HT1080 (cell line): ENCODE measurements around the gene GABRQ. TPM values are rescaled to one million over a fixed set of nuclear protein-coding genes. Genes with fewer than 3 reads are reported as not detected.
"Not testable (repeated sequence)": the region's sequence is repeated elsewhere in the genome, so short reads cannot be mapped to it uniquely, and the experiment has no call there.

ENCODE experiments used
- DNase-seq: peaks from one replicate; pipeline ENCODE4 v3.0.0-alpha.2; 2015; ENCODE audit warnings: low read depth
- total RNA-seq: library from RNA; depleted of rRNA; stranded (reverse); fragments of >200 nt; shearing (Covaris generic); gene quantifications from 2 replicates; pipeline ENCODE4 v1.2.3, GENCODE V29; 2014; rRNA removed

The GABRQ gene
- total RNA-seq, 1 experiment from 2014 or later, result not detected

DNA sequence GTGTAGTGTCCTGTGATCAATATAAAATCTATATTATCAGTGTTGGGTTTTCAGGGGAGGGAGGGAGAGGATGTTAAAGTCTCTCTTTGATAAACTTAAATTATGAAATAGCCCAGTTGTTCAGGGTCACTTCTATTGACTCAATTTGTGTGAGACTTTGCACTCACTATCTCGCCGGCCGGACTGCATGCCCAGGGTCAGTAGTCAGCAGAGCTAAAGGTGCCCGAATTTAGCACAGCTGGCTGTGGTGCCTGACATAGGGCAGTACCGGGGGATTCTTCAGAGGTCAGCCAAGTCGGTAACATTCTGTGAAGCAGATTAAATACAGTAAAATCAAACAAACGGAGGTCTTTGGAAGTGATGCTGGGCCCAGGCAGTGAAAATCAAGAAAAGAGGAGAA, 19.2 kb downstream of the GABRQ start:
- no peak for DNase-seq

DNA sequence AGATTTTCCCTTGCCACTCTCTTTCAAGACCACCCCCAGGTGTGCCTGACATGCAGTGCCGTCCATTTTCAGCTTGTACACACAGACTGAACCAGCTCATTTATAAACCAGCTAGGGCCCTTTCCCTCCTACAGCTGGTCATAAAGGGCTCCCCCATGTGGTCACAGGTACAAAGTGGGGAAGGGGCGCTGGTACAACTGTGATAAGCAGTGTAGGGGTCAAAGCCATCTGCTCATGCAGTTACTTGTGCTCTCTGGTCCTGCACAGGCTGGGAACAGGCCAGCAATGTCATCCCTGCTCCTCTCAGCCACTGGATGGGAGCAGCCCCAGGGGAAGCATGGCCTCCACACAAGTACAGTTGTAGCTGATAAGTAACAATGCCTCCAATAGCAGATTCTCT, 20.6 kb downstream of the GABRQ start:
- no peak for DNase-seq

DNA sequence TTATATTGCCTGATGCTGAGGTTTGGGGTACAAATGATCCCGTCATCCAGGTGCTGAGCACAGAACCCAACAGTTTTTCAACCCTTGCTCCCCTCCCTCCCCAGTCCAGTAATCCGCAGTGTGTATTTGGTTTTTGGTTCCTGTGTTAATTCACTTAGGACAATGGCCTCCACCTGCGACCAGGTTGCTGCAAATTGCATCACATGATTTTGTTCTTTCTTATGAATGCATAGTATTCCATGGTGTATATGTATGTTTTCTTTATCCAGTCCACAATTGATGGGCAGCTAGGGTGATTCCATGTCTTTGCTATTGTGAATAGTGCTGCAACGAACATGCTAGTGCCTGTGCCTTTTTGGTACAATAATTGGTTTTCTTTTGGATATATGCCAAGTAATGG, 25.4 kb downstream of the GABRQ start:
- DNase-seq, result no peak

DNA sequence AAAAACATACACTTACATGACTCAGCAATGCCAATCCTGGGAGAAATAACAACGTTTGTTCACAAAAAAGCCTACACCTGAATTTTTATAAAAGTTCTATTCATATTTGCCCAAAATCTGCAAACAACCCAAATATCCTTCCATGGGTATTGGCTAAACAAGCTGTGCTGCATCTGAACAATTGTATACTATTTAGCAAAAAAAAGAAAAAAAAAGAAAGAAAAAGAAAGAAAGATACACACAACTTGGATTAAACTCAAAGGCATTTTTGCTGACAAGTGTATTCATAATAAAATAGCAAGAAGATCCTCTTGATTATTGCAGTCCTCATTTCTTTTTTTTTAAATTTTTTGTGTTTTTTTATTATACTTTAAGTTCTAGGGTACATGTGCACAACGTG, 36.4 kb downstream of the GABRQ start:
- DNase-seq, result no peak

DNA sequence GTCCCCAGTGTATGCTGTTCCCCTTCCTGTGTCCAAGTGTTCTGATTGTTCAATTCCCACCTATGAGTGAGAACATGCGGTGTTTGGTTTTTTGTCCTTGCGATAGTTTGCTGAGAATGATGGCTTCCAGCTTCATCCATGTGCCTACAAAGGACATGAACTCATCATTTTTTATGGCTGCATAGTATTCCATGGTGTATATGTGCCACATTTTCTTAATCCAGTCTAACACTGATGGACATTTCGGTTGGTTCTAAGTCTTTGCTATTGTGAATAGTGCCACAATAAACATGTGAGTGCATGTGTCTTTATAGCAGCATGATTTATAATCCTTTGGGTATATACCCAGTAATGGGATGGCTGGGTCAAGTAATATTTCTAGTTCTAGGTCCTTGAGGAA, 37.0 kb downstream of the GABRQ start:
- DNase-seq, result not testable (repeated sequence)

DNA sequence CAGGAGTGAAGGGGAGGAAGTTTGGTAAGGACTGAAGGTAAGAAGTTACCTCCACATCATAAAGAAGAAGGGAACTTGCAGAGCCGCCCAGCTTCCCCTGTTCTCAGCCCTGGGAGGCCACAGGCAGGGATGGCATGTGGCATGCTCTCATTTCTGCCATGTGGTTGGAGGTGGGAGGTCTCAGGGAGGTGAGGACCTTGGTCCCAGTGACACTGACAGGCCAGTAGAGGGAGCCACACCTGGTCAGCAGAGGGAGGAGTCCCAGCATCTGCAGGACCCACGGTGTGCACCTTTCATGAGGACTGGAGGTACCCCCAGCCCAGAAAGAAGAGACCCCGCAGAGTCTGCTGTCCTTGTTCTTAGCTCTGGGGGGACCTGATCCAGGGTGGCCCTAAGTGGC, 43.3 kb downstream of the GABRQ start:
- not testable (repeated sequence) for DNase-seq

DNA sequence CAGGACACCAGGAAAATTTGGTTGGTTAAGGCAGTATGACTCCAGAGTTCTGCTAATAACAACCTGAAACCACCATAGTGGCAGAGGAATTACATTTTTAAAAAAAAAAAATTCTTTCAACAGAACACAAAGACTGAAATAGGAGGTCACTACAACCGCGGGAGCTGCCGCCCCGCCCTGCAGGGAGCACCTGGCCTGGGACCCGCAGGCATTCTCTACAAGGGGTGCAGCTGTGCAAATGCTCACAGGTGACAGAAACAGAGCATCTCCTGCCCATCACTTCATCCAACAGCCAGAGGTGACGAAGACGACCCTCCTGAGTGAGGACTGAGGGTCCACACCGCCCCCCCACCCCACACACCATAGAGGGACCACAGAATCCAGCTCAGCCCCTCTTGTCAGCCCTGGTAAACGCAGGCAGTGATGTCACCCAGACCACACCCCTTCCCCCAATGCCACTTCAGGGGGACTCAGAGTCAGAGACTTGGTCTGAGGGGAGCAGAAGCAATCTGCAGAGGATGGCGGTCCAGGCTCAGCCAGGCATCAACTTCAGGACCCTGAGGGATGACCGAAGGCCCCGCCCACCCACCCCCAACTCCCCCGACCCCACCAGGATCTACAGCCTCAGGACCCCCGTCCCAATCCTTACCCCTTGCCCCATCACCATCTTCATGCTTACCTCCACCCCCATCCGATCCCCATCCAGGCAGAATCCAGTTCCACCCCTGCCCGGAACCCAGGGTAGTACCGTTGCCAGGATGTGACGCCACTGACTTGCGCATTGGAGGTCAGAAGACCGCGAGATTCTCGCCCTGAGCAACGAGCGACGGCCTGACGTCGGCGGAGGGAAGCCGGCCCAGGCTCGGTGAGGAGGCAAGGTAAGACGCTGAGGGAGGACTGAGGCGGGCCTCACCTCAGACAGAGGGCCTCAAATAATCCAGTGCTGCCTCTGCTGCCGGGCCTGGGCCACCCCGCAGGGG, 60.5 kb downstream of the GABRQ start, which contains the start of gene MAGEA3:
Gene MAGEA3, plus strand, starts transcription at position 843 of the 980 bp plus-strand sequence. CDS start 2,039 bp downstream, outside the sequence.
- not testable (repeated sequence) for DNase-seq

DNA sequence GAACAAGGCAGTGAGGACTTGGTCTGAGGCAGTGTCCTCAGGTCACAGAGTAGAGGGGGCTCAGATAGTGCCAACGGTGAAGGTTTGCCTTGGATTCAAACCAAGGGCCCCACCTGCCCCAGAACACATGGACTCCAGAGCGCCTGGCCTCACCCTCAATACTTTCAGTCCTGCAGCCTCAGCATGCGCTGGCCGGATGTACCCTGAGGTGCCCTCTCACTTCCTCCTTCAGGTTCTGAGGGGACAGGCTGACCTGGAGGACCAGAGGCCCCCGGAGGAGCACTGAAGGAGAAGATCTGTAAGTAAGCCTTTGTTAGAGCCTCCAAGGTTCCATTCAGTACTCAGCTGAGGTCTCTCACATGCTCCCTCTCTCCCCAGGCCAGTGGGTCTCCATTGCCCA, 62.7 kb downstream of the GABRQ start:
- DNase-seq, result not testable (repeated sequence)

DNA sequence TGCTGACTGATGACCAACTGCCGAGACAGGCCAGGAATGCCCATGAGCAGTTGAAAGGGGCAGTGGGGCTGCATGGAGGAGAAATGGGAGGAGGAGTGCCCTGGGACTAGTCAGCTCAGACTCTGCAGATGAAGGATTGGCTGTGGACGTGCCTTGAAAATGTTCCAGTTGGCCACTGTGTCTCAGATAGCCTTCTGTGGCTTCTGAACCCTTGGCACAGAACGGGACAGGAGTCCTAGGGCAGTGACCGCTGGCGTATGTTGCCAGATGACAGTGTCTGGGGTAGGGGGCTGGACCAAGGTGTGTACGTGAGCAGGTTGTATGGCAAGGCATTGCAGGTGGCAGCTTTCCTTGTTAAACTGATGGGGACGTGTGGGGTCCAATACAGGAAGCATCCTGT, 68.8 kb downstream of the GABRQ start:
- DNase-seq, result not testable (repeated sequence)

Other genes with a start within 250 kb of the GABRQ start
- gene GABRA3, start 186.6 kb upstream of the GABRQ start, total RNA-seq, result 2.0 and 3.0 TPM in 2 replicates
- gene MAGEA3, start 60.9 kb downstream of the GABRQ start, total RNA-seq, result 216 and 247 TPM in 2 replicates
- gene CSAG2, start 71.4 kb downstream of the GABRQ start, total RNA-seq, result 2.9 and 6.1 TPM in 2 replicates
- gene MAGEA2B, start 76.7 kb downstream of the GABRQ start, total RNA-seq, result 18.4 and 30.0 TPM in 2 replicates
- 63.8 and 71.6 TPM in 2 replicates for gene CSAG1, start 95.8 kb downstream of the GABRQ start, total RNA-seq
- gene MAGEA12, start 95.9 kb downstream of the GABRQ start, total RNA-seq, result 142 and 151 TPM in 2 replicates
- 87.1 and 93.8 TPM in 2 replicates for gene MAGEA2, start 115.9 kb downstream of the GABRQ start, total RNA-seq
- 2.3 and 2.6 TPM in 2 replicates for gene CSAG3, start 121.3 kb downstream of the GABRQ start, total RNA-seq
- gene MAGEA6, start 131.8 kb downstream of the GABRQ start, total RNA-seq, result 208 and 228 TPM in 2 replicates
- gene CETN2, start 192.9 kb downstream of the GABRQ start, total RNA-seq, result 19.4 and 21.0 TPM in 2 replicates
- gene NSDHL, start 193.2 kb downstream of the GABRQ start, total RNA-seq, result 36.7 and 43.2 TPM in 2 replicates